Neural cell (in vitro differentiated cells): Measurements from ENCODE around the gene RAB7B. TPM values are rescaled to one million over a fixed set of nuclear protein-coding genes. Genes with fewer than 3 reads are reported as not detected.

ENCODE experiments used
- H2AFZ ChIP-seq: fragments of 200-600, 300-800 bp; sonication (generic), shearing (Covaris generic); 2 replicates; pipeline ENCODE4 v1.6.0; 2014; ENCODE audit warnings: low read depth, mild to moderate bottlenecking, antibody characterized with exemption, low read length, moderate library complexity
- H3F3A ChIP-seq: fragments of 200-600 bp; shearing (Covaris generic); 2 replicates; pipeline ENCODE4 v1.6.1; 2016; ENCODE audit warnings: mild to moderate bottlenecking, moderate library complexity, mixed read lengths, antibody characterized with exemption, low read length; ENCODE audit not compliant: insufficient read depth, poor library complexity, severe bottlenecking
- H3K27ac ChIP-seq: fragments of 200-600, 300-800 bp; sonication (generic), shearing (Covaris generic); 2 replicates; pipeline ENCODE4 v1.5.1; 2014; ENCODE audit warnings: mild to moderate bottlenecking, low read length, moderate library complexity
- H3K27me3 ChIP-seq: fragments of 300-800, 200-600 bp; sonication (generic), shearing (Covaris generic); 2 replicates; pipeline ENCODE4 v1.6.0; 2014; ENCODE audit warnings: mild to moderate bottlenecking, low read depth, low read length, moderate library complexity; ENCODE audit not compliant: insufficient read depth
- H3K36me3 ChIP-seq: fragments of 300-800, 200-600 bp; sonication (generic), shearing (Covaris generic); 2 replicates; pipeline ENCODE4 v1.5.1; 2014; ENCODE audit warnings: mild to moderate bottlenecking, antibody characterized with exemption, low read length, moderate library complexity; ENCODE audit not compliant: insufficient read depth
- H3K4me2 ChIP-seq: fragments of 300-800, 200-600 bp; sonication (generic), shearing (Covaris generic); 2 replicates; pipeline ENCODE4 v1.6.0; 2014; ENCODE audit warnings: mild to moderate bottlenecking, low read length
- H3K4me3 ChIP-seq: fragments of 300-800, 200-600 bp; sonication (generic), shearing (Covaris generic); 2 replicates; pipeline ENCODE4 v1.5.1; 2014; ENCODE audit warnings: mild to moderate bottlenecking, low read length, moderate library complexity
- H3K79me2 ChIP-seq: fragments of 200-600 bp; shearing (Covaris generic); replicated peaks from 2 replicates; pipeline ENCODE4 v1.6.0; 2014; ENCODE audit warnings: mild to moderate bottlenecking, low read length, moderate library complexity; ENCODE audit not compliant: insufficient read depth
- H3K9ac ChIP-seq: fragments of 300-800, 200-600 bp; sonication (generic), shearing (Covaris generic); 2 replicates; pipeline ENCODE4 v1.6.1; 2016; ENCODE audit warnings: mild to moderate bottlenecking, low read length, mixed read lengths
- H3K9me2 ChIP-seq: fragments of 200-600 bp; shearing (Covaris generic); 2 replicates; pipeline ENCODE4 v1.6.1; 2016; ENCODE audit warnings: mild to moderate bottlenecking, low read length, mixed read lengths; ENCODE audit not compliant: insufficient read depth
- H3K9me3 ChIP-seq: fragments of 200-600, 300-800 bp; sonication (generic), shearing (Covaris generic); 2 replicates; pipeline ENCODE4 v1.6.1; 2016; ENCODE audit warnings: mild to moderate bottlenecking, mixed run types, low read length, moderate library complexity, mixed read lengths
- H4K20me1 ChIP-seq: fragments of 200-600 bp; shearing (Covaris generic); 2 replicates; pipeline ENCODE4 v1.6.1; 2016; ENCODE audit warnings: mild to moderate bottlenecking, mixed run types; ENCODE audit not compliant: insufficient read depth
- CTCF ChIP-seq: fragments of 450-650 bp; IDR thresholded peaks from 2 replicates; pipeline ENCODE4 v1.5.1; 2014; ENCODE audit warnings: antibody characterized with exemption, mild to moderate bottlenecking, moderate library complexity; ENCODE audit not compliant: poor library complexity, severe bottlenecking
- EP300 ChIP-seq: fragments of 450-650 bp; conservative IDR thresholded peaks from 2 replicates; pipeline ENCODE4 v1.6.1; 2014; ENCODE audit warnings: antibody characterized with exemption, mild to moderate bottlenecking, moderate library complexity; ENCODE audit not compliant: poor library complexity, severe bottlenecking
- EZH2 ChIP-seq: fragments of 200-600, 300-800 bp; shearing (Covaris generic), sonication (generic); IDR thresholded peaks from 2 replicates; pipeline ENCODE4 v1.6.1; 2014; ENCODE audit warnings: antibody characterized with exemption, low read length, borderline replicate concordance, mild to moderate bottlenecking; ENCODE audit not compliant: insufficient read depth, poor library complexity, severe bottlenecking
- MXI1 ChIP-seq: fragments of 450-650 bp; conservative IDR thresholded peaks from 2 replicates; pipeline ENCODE4 v1.6.1; 2014; ENCODE audit warnings: antibody characterized with exemption, mild to moderate bottlenecking; ENCODE audit not compliant: poor library complexity, severe bottlenecking
- POLR2AphosphoS5 ChIP-seq: IDR thresholded peaks from 2 replicates; pipeline ENCODE4 v1.6.1; 2012
- RAD21 ChIP-seq: fragments of 450-650 bp; conservative IDR thresholded peaks from 2 replicates; pipeline ENCODE4 v1.6.1; 2014; ENCODE audit warnings: antibody characterized with exemption, mild to moderate bottlenecking, moderate library complexity
- REST ChIP-seq: IDR thresholded peaks from 2 replicates; pipeline ENCODE4 v1.6.1; 2012; ENCODE audit warnings: borderline replicate concordance
- SMC3 ChIP-seq: fragments of 450-650 bp; conservative IDR thresholded peaks from 2 replicates; pipeline ENCODE4 v1.6.1; 2014; ENCODE audit warnings: antibody characterized with exemption, mild to moderate bottlenecking, moderate library complexity; ENCODE audit not compliant: poor library complexity
- TAF1 ChIP-seq: IDR thresholded peaks from 2 replicates; pipeline ENCODE4 v1.6.1; 2012; ENCODE audit warnings: low read depth
- polyA plus RNA-seq: library from polyadenylated mRNA; depleted of rRNA; stranded (reverse); fragments of >200 nt; gene quantifications from 2 replicates; pipeline ENCODE4 v1.2.3, GENCODE V29; 2014

The RAB7B gene
- polyA plus RNA-seq, 1 donor from 2014 or later, result not detected

DNA sequence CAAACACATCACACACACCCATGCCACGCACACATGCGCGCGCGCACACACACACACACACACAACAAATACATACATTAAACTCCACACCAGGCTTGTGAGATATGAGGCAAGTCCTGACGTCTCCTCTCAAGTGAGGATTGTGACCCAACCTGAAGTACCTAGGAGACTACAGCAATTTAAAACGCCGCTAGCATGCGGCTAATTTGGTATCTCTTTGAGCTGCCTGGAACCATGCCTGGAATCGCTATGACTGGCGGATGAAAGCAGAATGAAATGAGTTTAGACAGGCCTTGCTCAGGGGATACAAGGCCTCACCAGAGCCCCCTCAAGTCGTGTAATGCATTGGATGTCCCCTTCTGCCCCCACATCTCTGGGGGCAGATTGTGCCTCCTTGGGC is 1.6 kb upstream of the RAB7B start:
- Histone ChIP-seq H3K27ac (no peak overlapping the region), H3F3A (no peaks in the 10 kb centered on the region), H2AFZ (no peak overlapping the region), H3K4me2 (no peak overlapping the region), H3K36me3 (no peaks in the 10 kb centered on the region), H3K79me2 (no peaks in the 10 kb centered on the region), H3K9me2 (no peaks in the 10 kb centered on the region), H3K27me3 (no peaks in the 10 kb centered on the region), H3K4me3 (no peak overlapping the region), H4K20me1 (no peaks in the 10 kb centered on the region), H3K9me3 (no peaks in the 10 kb centered on the region), H3K9ac (no peak overlapping the region)
- TF ChIP-seq POLR2AphosphoS5 (no peak), SMC3 (no peak), EP300 (no peak), EZH2 (no peak), CTCF (no peak), TAF1 (no peak), REST (no peak), RAD21 (no peak), MXI1 (no peak)

GRCh38 chr1:206003854-206004800 is 932 bp upstream of the RAB7B start:
- no peaks in the 10 kb centered on the region for H3K9me2 ChIP-seq
- H3K9me3 ChIP-seq, result no peaks in the 10 kb centered on the region
- H3K27me3 ChIP-seq, result no peaks in the 10 kb centered on the region
- H2AFZ ChIP-seq, result no peak overlapping the region
- H3F3A ChIP-seq, result no peaks in the 10 kb centered on the region
- H3K79me2 ChIP-seq, result no peaks in the 10 kb centered on the region
- H4K20me1 ChIP-seq, result no peaks in the 10 kb centered on the region
- H3K36me3 ChIP-seq, result no peaks in the 10 kb centered on the region
- H3K9ac ChIP-seq, result no peak overlapping the region
- H3K27ac ChIP-seq, result no peak overlapping the region
- no peak overlapping the region for H3K4me2 ChIP-seq
- no peak overlapping the region for H3K4me3 ChIP-seq
- TF ChIP-seq SMC3, result no peak
- no peak for TF ChIP-seq EZH2
- no peak for TF ChIP-seq MXI1
- TF ChIP-seq RAD21, result no peak
- TF ChIP-seq TAF1, result no peak
- TF ChIP-seq EP300, result no peak
- TF ChIP-seq POLR2AphosphoS5, result no peak
- TF ChIP-seq REST, result no peak
